NCI-H526 treated with DMSO at 0.1 percent for 48 hours (cell line): ENCODE measurements around the gene YTHDC1.
A peak's percentile ranks its signal among the peaks of the same experiment; 100 is the strongest.
"Not testable (repeated sequence)": the region's sequence is repeated elsewhere in the genome, so short reads cannot be mapped to it uniquely, and the experiment has no call there.

Experiments used
- DNase-seq: peaks from one replicate; lab custom pipeline; 2025; lab: John Stamatoyannopoulos, UW

The YTHDC1 gene

DNA sequence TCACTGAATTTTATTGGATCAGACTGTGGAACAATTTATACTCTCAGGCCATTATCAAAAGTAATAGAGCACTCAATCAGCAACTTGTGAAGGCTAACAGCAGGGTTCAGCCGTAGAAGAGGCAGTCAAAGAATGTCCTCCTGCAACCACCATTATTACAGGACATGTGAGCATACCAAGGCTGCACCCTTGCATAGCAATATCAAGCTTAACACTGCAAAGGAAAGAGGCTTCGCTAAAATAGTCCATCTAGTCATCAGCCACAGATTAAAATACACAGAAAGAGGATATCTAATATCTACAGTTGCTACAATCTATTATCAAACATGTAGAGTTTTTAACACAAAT lies 61.5 kb downstream of the YTHDC1 start:
- no peak for DNase-seq

DNA sequence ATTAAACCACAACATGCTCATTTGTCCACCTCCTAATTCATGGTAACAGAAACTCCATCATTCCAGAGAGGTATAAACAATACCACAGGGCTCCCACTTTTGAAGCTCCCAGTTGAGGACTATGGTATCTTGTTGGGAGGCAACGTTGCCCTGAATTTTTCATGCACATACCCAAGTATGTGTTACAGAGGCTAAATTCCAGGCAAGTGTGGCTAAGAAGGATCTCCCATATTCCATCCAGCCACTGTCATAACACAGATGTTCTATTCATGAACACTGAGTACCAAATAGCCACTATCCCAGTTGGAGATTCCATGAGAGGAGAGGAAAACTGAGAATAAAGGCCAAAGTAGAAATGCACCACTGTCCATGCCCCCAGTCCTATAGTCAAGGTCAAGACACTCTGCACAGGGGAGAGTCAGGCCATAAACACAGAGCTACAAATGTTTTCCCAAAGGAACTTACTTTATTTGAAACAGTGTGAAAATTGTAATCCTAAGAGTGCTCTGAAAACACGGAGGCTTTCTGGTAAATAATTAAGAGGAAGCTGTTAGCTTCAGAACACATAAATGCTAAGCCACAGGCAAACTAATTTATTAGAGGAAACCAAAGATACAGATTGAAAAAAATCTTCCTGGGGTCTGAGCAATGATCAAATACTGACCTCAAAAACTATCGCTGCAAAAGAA lies 62.0 kb downstream of the YTHDC1 start:
- DNase-seq, result no peak

DNA sequence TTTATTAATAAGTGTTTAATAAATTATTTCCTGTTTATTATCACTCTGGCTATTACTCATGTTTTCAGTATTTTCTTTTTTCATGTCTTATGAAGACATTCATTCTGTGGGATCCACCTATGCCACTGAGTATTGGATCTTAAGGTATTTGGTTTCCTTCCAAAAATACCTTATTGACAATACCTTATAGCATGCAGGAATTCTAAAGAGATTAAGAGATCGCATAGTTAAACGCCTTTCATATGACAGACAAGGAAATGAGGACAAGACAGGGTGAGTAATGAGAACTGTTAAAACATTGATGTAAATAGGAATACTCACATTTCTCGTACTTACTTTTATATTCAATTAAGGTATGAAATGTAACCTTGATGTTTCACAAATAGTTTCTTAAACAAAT lies 66.2 kb downstream of the YTHDC1 start:
- DNase-seq, result no peak

DNA sequence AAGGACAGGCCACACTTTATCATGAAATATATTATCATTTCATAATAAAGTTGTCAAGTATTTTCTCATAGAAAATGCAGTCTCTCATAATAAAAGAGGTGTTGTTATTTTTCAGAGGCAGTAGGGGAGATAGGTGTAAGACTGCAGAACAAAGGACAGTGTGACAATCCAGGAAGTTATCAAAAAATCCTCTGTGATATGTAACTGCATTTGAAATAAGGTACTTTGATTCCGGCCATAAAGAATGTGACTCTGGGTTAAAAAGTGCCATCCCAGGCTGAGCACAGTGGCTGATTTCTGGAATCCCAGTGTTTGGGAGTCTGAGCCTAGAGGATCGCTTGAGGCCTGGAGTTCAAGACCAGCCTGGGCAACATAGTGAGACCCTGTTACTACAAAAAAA lies 66.8 kb downstream of the YTHDC1 start:
- no peak for DNase-seq

DNA sequence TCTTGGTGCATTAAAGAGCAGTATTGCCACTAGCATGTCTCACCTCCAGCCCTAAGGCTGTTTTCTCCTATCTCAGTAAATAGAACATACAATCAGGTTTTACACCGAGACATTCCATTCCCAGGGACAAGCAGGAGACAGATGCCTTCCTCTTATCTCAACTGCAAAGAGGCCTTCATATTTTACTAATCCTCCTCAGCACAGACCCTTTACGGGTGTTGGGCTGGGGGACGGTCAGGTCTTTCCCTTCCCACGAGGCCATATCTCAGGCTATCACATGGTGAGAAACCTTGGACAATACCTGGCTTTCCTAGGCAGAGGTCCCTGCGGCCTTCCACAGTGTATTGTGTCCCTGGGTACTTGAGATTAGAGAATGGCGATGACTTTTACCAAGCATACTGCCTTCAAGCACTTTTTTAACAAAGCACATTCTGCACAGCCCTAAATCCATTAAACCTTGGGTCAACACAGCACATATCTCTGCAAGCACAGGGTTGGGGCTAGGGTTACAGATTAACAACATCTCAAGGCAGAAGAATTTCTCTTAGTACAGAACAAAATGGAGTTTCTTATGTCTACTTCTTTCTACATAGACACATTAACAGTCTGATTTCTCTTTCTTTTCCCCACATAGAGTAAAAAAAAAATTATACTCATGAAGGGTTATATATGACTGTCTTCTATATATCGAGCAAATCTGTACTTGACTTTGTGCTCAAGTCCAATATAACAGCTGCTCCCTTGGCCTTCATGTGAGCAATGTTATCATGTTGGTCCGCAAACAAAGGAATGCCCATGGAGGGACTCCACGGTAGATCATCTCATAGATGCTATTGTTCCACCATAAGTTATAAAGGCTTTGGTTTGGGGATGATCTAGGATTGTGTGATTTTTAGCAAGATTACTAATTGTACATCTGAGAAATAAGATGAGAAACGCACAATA lies 67.8 kb downstream of the YTHDC1 start:
- not testable (repeated sequence) for DNase-seq

DNA sequence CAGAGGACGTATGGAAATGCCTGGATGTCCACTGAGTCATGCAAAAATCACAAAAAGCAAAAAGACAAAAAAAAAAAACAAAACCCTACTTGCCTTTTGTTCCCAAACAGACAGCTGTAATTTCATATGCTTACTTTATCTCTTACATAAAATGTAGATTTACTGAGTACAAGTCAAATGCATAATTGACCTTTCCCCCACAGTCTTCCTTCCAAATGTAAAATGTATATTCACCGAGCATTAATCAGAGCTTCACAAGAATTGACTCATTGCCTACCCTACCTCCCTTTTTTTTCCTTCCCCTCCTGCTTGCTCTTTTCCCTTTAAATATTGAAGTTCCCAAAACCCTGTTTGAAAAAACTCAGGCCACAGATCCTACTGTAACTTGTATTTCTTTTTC lies 71.9 kb downstream of the YTHDC1 start:
- no peak for DNase-seq

DNA sequence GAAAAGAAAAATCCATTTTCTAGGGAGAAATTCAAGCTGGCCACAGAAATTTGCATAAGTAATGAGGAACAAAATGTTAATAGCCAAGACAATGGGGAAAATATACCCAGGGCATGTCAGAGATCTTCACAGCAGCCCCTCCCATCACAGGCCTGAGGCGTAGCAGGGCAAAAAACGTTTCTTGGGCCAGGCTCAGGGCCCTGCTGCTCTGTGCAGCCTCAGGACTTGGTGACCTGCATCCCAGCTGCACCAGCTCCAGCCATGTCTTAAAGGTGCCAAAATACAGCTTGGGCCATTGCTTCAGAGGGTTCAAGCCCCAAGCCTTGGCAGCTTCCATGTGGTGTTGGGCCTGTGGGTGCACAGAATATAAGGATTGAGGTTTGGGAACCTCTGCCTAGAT lies 72.3 kb downstream of the YTHDC1 start:
- DNase-seq, result no peak

DNA sequence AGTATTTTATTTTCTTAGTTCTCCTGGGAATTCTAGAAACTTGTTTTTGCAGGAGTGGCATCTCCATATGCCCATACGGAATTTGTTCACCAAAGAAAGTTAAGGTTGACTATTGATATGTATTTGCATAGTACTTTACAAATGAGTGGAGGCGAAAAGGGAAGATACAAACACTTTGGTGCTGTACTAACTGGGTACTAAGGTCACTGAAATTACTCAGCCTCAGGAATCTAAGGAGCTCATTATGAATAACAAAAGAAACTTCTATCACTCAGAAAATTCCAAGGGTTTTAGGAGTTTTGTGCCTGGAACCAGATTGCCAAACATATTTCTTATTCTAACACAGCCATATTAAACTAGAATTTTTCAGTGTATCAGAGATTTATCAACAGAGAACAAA lies 77.0 kb downstream of the YTHDC1 start:
- DNase-seq, result no peak

DNA sequence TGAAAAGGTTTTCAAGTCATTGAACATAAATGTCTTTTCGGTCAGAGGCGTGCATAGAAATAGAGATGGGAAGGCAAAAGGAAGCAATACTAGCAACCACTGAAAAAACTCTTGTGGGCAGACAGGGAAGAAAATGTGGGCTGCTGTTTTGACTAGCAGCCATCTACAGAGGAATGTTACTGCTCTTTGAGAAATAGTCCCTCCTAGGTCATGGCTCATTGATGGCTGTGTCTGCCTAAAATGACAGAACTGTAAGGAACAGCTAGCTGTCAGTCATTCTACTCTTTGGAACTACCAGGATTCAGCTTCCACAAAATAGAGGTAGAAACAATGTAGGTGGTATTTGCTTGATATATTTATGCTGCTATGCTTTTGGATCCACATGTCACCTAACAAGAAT lies 77.5 kb downstream of the YTHDC1 start:
- no peak for DNase-seq

DNA sequence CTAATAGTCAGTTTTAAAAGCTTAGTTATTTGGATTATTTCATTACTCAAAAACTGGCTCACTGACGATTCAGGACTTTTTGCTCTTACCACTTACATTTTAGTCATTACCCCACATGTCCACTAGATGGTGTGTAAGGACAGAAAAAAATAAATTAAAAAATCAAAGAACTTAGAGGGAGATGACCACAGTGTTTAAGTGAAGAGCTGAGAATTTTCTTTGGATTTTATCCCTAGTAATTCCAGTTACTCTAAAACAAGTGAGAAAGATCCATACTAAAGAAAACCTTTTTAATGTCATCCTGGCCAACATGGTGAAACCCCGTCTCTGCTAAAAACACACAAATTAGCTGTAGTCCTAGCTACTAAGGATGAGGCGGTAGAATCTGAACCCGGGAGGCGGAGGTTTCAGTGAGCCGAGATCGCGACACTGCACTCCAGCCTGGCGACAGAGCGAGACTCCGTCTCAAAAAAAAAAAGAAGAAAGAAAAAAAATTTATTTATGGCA lies 78.0 kb downstream of the YTHDC1 start:
- peak; percentile 20 for DNase-seq

DNA sequence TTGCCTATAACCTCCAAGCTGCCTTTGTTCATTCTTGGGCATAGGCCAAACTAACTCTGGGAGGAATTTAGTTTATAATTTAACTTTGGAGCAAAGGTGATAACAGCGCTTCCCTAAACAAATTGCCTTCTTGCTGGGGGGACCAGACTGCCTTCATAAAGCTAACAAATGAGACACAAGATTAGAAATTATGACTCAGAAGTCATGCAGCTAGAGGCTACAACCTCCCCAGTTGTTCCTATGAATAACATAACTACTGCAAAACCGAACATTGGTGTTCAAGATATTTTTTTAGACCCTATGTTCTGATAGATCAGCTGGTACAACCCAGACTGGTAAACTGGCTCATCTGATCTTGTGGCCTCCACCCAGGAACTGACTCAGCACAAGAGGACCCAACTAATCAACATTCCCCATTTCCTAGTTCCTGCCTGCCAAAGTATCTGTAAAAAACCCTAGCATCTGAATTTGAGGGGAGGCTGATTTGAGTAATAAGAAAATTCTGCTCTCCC lies 82.4 kb downstream of the YTHDC1 start:
- no peak for DNase-seq

DNA sequence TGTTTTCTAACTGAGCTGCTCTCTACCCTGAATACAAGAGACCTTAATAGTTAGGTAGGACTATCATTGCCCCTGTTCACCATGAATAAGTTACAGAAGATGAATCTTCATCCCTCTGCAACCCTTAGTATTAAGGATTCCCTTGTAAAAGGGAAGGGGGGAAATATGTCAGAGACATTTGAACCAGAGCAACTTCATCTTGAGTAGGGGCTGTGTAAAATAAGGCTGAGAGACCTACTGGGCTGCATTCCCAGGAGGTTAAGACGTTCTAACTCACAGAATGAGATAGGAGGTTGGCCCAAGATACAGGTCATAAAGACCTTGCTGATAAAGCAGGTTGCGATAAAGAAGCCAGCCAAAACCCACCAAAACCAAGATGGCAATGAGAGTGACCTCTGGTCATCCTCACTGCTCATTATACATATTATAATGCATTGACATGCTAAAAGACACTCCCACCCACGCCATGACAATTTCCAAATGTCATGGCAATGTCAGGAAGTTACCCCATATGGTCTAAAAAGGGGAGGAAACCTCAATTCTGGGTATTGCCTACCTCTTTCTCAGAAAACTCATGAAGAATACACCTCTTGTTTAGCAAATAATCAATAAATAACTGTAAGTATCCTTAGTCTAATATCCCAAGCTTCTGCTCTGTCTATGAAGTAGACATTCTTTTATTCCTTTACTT lies 84.9 kb downstream of the YTHDC1 start:
- DNase-seq, result no peak
